HepG2 (cell line): Measurements from ENCODE around the gene DLG2.

Experiments used
- CHD2 ChIP-seq: IDR thresholded peaks from 2 replicates; pipeline ENCODE4 v1.6.1; 2011; ENCODE audit warnings: low read depth, low read length, improper control_type of control experiment
- GABPA ChIP-seq, 2 experiments: IDR thresholded peaks; 2 replicates each; pipeline ENCODE4 v1.6.1; 2011 to 2016; ENCODE audit warnings: low read depth in 2 of 2, low read length in 1 of 2, missing biosample characterization in 1 of 2, missing genetic modification characterization in 1 of 2
- HDAC2 ChIP-seq: sonication (generic); formaldehyde crosslinking; IDR thresholded peaks from 2 replicates; pipeline ENCODE4 v1.4.0; 2020; ENCODE audit warnings: missing genetic modification reagents
- MAFK ChIP-seq, 2 experiments: IDR thresholded peaks in 1 of 2; conservative IDR thresholded peaks in 1 of 2; 2 replicates each; pipeline ENCODE4 v1.6.1; 2011; ENCODE audit warnings: improper control_type of control experiment in 2 of 2, low read length in 2 of 2
- NR3C1 ChIP-seq: sonication (generic); formaldehyde crosslinking; IDR thresholded peaks from 2 replicates; pipeline ENCODE4 v1.4.0; 2020; ENCODE audit warnings: missing genetic modification reagents
- TBL1XR1 ChIP-seq: fragments of 150-350 bp; IDR thresholded peaks from 2 replicates; pipeline ENCODE4 v1.6.1; 2014; ENCODE audit warnings: borderline replicate concordance, low read length; ENCODE audit not compliant: partially characterized antibody
- ZNF75D ChIP-seq: sonication (generic); formaldehyde crosslinking; IDR thresholded peaks from 2 replicates; pipeline ENCODE4 v1.8.1; 2023; ENCODE audit warnings: missing genetic modification reagents, mild to moderate bottlenecking, borderline replicate concordance
- ZNF766 ChIP-seq: sonication (generic); formaldehyde crosslinking; IDR thresholded peaks from 2 replicates; pipeline ENCODE4 v1.5.0; 2020; ENCODE audit warnings: missing genetic modification reagents, borderline replicate concordance
- TF ChIP-seq, protein P1 (sequence below): sonication (generic); formaldehyde crosslinking; IDR thresholded peaks from 2 replicates; pipeline ENCODE4 v1.4.0; 2020; ENCODE audit warnings: low read depth, mild to moderate bottlenecking, missing genetic modification reagents
- TF ChIP-seq, protein P2 (sequence below): sonication (generic); formaldehyde crosslinking; IDR thresholded peaks from 2 replicates; pipeline ENCODE4 v1.5.0; 2020; ENCODE audit warnings: mild to moderate bottlenecking, missing genetic modification reagents, moderate library complexity
- TF ChIP-seq, protein P3 (sequence below): sonication (generic); formaldehyde crosslinking; IDR thresholded peaks from 2 replicates; pipeline ENCODE4 v1.5.0; 2020; ENCODE audit warnings: mild to moderate bottlenecking, missing genetic modification reagents

DNA sequence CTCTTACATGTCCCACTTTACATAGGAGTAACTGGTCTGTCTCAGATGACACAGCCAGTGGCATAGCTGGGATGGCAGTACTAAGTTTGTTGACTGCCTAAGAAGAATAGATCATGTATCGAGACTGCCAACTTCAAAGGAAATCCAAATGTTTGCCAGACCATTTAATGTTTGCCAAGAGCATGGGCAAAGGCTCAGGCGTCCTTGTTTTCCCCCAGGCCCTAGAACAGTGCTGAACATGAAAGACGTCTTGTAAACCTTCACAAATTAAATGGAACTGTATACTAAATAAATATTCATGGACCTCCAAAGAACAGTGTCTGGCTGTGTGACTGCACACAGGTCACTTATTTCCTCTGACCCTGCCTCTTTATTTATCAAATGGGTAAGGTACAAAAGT, 2106.3 kb downstream of the DLG2 start:
- TF ChIP-seq, protein P1, sequence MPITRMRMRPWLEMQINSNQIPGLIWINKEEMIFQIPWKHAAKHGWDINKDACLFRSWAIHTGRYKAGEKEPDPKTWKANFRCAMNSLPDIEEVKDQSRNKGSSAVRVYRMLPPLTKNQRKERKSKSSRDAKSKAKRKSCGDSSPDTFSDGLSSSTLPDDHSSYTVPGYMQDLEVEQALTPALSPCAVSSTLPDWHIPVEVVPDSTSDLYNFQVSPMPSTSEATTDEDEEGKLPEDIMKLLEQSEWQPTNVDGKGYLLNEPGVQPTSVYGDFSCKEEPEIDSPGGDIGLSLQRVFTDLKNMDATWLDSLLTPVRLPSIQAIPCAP (CRISPR knock-in tag) = no peak
- TF ChIP-seq, protein P2, sequence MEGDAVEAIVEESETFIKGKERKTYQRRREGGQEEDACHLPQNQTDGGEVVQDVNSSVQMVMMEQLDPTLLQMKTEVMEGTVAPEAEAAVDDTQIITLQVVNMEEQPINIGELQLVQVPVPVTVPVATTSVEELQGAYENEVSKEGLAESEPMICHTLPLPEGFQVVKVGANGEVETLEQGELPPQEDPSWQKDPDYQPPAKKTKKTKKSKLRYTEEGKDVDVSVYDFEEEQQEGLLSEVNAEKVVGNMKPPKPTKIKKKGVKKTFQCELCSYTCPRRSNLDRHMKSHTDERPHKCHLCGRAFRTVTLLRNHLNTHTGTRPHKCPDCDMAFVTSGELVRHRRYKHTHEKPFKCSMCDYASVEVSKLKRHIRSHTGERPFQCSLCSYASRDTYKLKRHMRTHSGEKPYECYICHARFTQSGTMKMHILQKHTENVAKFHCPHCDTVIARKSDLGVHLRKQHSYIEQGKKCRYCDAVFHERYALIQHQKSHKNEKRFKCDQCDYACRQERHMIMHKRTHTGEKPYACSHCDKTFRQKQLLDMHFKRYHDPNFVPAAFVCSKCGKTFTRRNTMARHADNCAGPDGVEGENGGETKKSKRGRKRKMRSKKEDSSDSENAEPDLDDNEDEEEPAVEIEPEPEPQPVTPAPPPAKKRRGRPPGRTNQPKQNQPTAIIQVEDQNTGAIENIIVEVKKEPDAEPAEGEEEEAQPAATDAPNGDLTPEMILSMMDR (CRISPR knock-in tag) = no peak
- TF ChIP-seq CHD2 = no peak
- TF ChIP-seq MAFK (conservative IDR thresholded peaks at IDR 0.05 in 1 of 2, IDR thresholded peaks at IDR 0.05 in 1 of 2; ENCODE audit: low read length in 2 of 2) = no peak
- TF ChIP-seq, protein P3, sequence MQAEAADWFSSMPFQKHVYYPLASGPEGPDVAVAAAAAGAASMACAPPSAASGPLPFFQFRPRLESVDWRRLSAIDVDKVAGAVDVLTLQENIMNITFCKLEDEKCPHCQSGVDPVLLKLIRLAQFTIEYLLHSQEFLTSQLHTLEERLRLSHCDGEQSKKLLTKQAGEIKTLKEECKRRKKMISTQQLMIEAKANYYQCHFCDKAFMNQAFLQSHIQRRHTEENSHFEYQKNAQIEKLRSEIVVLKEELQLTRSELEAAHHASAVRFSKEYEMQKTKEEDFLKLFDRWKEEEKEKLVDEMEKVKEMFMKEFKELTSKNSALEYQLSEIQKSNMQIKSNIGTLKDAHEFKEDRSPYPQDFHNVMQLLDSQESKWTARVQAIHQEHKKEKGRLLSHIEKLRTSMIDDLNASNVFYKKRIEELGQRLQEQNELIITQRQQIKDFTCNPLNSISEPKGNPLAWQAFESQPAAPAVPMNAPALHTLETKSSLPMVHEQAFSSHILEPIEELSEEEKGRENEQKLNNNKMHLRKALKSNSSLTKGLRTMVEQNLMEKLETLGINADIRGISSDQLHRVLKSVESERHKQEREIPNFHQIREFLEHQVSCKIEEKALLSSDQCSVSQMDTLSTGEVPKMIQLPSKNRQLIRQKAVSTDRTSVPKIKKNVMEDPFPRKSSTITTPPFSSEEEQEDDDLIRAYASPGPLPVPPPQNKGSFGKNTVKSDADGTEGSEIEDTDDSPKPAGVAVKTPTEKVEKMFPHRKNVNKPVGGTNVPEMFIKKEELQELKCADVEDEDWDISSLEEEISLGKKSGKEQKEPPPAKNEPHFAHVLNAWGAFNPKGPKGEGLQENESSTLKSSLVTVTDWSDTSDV (CRISPR knock-in tag) = no peak
- TF ChIP-seq ZNF75D (CRISPR knock-in tag) = no peak
- no peak for TF ChIP-seq TBL1XR1
- no peak for TF ChIP-seq ZNF766
- no peak for TF ChIP-seq GABPA (IDR thresholded peaks at IDR 0.05; ENCODE audit: low read depth, low read length)
- no peak for TF ChIP-seq GABPA (CRISPR knock-in tag; IDR thresholded peaks at IDR 0.05; ENCODE audit: low read depth)
- no peak for TF ChIP-seq HDAC2 (CRISPR knock-in tag)
- TF ChIP-seq NR3C1 (CRISPR knock-in tag) = no peak
